ENCODE data around the gene CCDC28B.

CCDC28B gene

DNA sequence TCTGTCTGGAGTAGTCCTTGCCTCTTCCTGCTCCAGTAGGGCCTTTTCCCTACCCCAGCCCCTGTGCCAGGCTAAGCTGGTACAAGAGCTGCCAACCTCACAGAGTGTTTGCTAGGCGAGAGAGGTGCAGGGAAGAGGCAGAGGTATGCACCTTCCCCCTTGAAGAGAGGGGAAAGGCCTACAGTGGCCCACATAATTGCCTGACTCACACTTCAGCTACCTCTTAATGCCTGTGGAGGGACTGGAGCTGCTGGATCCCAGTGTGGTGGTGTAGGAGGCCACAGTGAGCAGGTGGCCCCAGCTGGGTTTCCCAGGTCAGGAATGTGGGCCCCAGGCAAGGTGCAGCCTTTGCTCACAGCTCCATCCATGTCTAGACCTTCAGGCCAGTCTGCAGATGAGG, 3.3 kb upstream of the CCDC28B start:
- Histone ChIP-seq H3K4me3 (ENCODE audit: low read length) (no peak overlapping the region), H3K27me3 (ENCODE audit: control insufficient read depth, insufficient read depth, low read length) (no peaks in the 10 kb centered on the region), H3K9ac (ENCODE audit: low read length) (no peak overlapping the region), H3K27ac (ENCODE audit: low read depth, low read length) (no peak overlapping the region), H3K36me3 (ENCODE audit: control insufficient read depth, insufficient read depth, low read length) (peaks cover 32% of the 10 kb centered on the region), H3K4me1 (ENCODE audit: control insufficient read depth, insufficient read depth, low read length) (peaks cover 18% of the 10 kb centered on the region)

DNA sequence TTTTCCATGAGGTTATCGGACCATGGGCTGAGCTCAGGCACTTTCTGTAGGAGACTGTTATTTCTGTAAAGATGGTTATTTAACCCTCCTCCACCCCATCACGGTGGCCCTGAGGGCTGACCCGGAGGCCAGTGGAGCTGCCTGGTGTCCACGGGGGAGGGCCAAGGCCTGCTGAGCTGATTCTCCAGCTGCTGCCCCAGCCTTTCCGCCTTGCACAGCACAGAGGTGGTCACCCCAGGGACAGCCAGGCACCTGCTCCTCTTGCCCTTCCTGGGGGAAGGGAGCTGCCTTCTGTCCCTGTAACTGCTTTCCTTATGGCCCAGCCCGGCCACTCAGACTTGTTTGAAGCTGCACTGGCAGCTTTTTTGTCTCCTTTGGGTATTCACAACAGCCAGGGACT, 2.6 kb upstream of the CCDC28B start:
- Histone ChIP-seq H3K27ac (ENCODE audit: low read depth, low read length) (no peak overlapping the region), H3K4me1 (ENCODE audit: control insufficient read depth, insufficient read depth, low read length) (peaks cover 18% of the 10 kb centered on the region), H3K27me3 (ENCODE audit: control insufficient read depth, insufficient read depth, low read length) (no peaks in the 10 kb centered on the region), H3K36me3 (ENCODE audit: control insufficient read depth, insufficient read depth, low read length) (peaks cover 25% of the 10 kb centered on the region), H3K9ac (ENCODE audit: low read length) (no peak overlapping the region), H3K4me3 (ENCODE audit: low read length) (no peak overlapping the region)

DNA sequence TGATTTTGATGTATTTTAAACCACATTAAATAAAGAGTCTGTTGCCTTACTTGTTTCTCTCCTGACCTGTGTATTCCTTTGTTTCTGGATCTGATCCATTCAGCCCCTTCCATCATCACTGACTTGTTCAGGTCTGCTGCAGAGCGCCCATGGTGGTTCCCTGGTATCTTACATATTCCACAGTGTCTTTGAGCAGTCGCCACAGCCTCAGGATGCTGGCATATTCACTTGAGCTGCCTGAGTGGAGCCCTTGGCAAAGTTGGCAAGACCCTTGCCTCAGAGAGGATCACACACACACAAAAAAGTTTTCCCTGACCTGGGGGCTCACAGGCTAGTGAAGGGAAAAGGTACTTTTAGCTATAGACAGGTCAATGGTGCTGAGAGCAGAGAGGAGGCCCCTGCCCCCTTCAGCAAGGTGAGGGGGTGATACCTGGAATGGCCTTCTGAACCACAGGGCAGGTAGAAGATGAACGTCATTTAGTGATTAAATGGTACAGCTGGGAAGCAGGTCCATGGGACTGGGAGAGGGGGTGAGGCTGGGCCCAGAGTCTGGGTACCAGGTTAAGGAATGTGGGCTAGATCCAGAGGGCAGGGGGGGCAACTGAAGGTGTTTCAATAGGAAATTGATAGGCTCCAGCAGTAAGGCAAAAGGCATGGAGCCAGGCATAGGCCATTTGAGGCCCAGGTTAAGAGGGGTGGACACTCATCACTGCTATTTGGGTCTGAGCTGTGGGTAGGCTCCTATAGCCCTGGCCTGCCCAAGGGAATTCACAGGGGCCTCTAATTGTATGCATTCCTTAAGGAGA, 2.0 kb upstream of the CCDC28B start:
- Histone ChIP-seq H3K4me3 (ENCODE audit: low read length) (no peak overlapping the region), H3K36me3 (ENCODE audit: control insufficient read depth, insufficient read depth, low read length) (peaks cover 24% of the 10 kb centered on the region), H3K4me1 (ENCODE audit: control insufficient read depth, insufficient read depth, low read length) (peaks cover 18% of the 10 kb centered on the region), H3K27me3 (ENCODE audit: control insufficient read depth, insufficient read depth, low read length) (no peaks in the 10 kb centered on the region), H3K27ac (ENCODE audit: low read depth, low read length) (no peak overlapping the region), H3K9ac (ENCODE audit: low read length) (no peak overlapping the region)

DNA sequence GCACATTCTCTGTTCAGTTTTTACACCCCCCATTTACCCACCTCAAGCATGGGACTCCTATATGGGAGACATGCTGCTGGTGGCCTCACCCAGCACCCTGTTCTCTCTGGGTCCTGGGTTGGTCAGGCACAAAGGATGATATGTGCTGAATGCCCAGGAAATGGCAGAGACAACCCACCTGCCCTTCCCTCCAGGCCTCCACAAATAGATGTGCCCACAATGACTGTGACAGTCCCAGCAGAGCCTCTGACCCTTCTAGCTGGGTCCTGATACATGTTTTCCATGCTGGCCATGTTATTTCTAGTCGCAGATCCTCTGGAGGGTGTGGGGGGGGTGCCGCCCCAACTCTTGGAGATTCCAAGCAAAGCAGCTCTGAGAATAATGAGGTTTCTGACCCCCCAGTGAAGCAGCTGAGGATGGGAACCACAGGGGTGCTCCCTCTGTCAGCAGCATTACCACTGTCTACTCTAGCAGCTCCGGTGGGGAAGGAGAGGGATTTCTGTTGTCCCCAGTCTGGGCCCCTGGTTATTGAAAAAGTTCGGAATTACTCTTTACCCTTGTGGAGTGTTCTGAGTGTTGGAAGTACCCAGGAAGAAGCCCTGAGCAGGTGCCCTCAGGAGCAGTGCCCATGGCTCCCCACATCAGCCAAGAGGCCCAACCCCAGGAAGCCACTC, 1.2 kb upstream of the CCDC28B start:
- no peak overlapping the region for H3K9ac ChIP-seq (ENCODE audit: low read length)
- H3K4me3 ChIP-seq (ENCODE audit: low read length), result no peak overlapping the region
- no peak overlapping the region for H3K27ac ChIP-seq (ENCODE audit: low read depth, low read length)
- H3K4me1 ChIP-seq (ENCODE audit: control insufficient read depth, insufficient read depth, low read length), result peaks cover 18% of the 10 kb centered on the region
- H3K27me3 ChIP-seq (ENCODE audit: control insufficient read depth, insufficient read depth, low read length), result no peaks in the 10 kb centered on the region
- peaks cover 19% of the 10 kb centered on the region for H3K36me3 ChIP-seq (ENCODE audit: control insufficient read depth, insufficient read depth, low read length)

DNA sequence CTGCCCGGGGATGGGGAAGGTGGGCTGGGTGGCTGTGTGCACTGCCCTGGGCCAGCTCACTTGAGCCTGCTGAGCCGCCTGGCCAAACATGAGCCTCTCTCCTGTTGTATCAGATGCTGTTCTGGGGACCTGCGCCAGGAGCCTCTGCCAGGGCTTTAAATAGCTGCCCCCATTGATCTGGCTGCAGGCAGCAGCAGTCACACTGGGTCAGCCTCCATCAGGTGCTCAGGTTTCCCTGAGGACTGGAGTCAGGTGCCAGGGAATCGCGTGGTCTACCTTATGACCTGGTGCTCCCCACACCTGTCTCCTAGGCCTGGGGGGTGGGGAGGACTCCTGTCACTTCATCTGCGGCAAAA, 700 bp upstream of the CCDC28B start:
- Histone ChIP-seq H3K9ac (ENCODE audit: low read length) (no peak overlapping the region), H3K4me3 (ENCODE audit: low read length) (peak overlapping the region; percentile 74), H3K27me3 (ENCODE audit: control insufficient read depth, insufficient read depth, low read length) (no peaks in the 10 kb centered on the region), H3K36me3 (ENCODE audit: control insufficient read depth, insufficient read depth, low read length) (peaks cover 16% of the 10 kb centered on the region), H3K4me1 (ENCODE audit: control insufficient read depth, insufficient read depth, low read length) (peaks cover 18% of the 10 kb centered on the region), H3K27ac (ENCODE audit: low read depth, low read length) (peak overlapping the region; percentile 91)

DNA sequence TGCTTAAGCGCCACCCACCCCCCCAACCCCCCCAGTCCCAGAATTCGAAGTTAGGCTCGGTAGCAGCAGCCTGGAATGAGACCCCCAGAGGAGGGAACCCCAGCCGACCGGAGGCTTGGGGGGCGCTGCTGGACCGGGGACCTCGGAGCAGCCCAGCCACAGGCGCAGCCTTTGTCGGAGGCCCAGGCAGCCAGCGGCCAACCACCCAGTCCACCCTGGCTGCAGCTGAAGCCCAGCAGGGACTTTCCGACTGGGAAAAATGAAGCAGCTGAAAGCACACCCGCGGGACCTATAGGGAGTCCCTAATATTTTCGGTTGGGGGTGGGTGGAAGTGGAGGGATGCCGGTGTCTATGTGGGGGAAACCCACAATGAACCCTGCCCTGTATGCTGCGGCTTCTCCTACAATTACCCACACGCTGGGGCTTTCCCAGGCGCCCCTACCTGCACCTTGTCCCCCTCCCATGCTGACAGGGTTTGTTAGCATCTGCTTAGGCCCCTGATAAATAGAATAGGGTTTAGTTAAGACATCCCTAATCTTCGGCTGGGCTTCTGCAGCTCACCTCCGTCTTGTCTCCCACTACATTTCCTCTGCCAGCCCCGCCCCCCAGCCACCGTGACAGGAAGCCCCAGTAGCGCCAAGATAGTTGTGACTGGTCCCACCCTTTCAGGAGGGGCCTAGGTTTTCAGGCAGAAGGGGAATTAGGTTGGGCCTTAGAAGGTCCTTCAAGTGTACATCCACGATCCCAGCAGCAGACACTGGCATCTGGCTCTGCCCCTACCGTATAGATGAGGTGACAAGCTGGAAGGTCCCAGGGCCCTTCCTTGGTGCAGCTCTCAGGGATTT, 838 bp downstream of the CCDC28B start:
- peaks cover 26% of the 10 kb centered on the region for H3K4me1 ChIP-seq (ENCODE audit: control insufficient read depth, insufficient read depth, low read length)
- peaks cover 6% of the 10 kb centered on the region for H3K36me3 ChIP-seq (ENCODE audit: control insufficient read depth, insufficient read depth, low read length)
- H3K9ac ChIP-seq (ENCODE audit: low read length), result peak overlapping the region; percentile 10
- H3K27ac ChIP-seq (ENCODE audit: low read depth, low read length), result peak overlapping the region; percentile 91
- H3K27me3 ChIP-seq (ENCODE audit: control insufficient read depth, insufficient read depth, low read length), result no peaks in the 10 kb centered on the region
- peak overlapping the region; percentile 74 for H3K4me3 ChIP-seq (ENCODE audit: low read length)

DNA sequence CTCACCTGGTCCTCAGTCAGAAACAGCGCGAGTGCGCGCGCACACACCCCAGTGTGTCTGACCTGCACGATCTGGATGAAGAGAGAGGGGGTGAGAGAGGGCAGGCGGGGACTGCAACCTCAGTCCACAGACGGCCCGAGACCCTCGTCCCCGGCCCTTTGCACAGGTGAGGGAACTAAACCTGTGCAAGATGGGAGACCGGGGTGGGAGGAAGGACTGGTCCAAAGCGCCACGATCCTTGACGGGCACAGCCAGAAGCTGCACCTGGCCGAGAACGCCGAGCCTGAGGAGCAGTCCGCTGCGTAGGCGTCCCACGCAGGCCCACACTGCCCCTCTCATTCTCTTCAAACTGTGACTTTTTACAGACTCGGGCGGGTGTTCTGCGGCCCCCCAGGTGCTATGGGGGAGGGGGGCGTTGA, 4.6 kb downstream of the CCDC28B start:
- H3K27ac ChIP-seq (ENCODE audit: low read depth, low read length), result no peak overlapping the region
- H3K36me3 ChIP-seq (ENCODE audit: control insufficient read depth, insufficient read depth, low read length), result no peaks in the 10 kb centered on the region
- peak overlapping the region; percentile 94 for H3K9ac ChIP-seq (ENCODE audit: low read length)
- H3K4me3 ChIP-seq (ENCODE audit: low read length), result peak overlapping the region; percentile 88
- no peaks in the 10 kb centered on the region for H3K27me3 ChIP-seq (ENCODE audit: control insufficient read depth, insufficient read depth, low read length)
- peaks cover 21% of the 10 kb centered on the region for H3K4me1 ChIP-seq (ENCODE audit: control insufficient read depth, insufficient read depth, low read length)

DNA sequence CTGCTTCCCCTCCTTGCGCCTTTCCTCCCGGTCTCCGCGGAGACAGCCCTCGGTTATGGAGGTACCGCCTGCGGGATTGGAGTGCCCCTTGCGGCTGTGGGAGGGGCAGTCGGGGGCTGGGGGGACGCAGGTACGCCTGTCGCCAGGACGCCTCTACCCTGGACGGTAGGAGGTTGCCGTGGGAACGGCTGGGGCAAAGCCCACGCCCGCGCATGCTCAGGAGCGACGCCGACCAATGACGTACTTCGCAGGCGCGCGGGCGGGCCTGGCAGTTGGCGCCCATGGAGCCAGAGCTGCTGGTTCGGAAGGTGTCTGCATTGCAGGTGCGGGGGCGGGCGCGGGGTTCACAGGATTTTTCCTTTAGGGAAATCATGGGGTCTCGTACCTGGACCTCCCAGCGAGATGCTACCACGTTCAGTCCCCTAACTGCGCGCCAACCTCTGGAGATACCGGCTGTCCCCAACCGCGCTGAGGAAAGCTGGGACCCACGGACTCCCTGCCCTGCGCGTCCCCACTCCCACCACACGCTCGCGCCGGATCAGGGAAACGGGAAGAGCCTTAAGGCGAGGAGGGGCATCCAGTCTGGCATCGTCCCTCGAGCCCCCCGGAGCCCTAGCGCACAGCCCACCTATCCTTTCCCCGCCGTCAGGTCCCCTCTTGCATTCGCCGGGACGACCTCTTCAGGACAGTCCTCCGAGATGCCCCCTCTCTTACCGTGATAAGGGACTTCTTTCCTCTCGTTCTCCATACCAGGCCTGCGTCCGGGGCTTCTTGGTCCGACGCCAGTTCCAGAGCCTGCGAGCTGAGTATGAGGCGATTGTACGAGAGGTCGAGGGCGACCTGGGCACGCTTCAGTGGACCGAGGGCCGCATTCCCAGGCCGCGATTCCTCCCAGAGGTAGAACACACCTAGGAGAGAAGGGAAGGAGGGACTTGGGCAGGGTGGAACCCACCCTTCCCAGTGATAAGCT, 5.3 kb downstream of the CCDC28B start, which contains the start of gene IQCC:
Gene IQCC, plus strand, starts transcription at position 271 of the 970 bp plus-strand sequence. Its CDS starts 11 bp downstream, at position 282.
- peaks cover 19% of the 10 kb centered on the region for H3K4me1 ChIP-seq (ENCODE audit: control insufficient read depth, insufficient read depth, low read length)
- H3K27ac ChIP-seq (ENCODE audit: low read depth, low read length), result no peak within 1 kb of the TSS

DNA sequence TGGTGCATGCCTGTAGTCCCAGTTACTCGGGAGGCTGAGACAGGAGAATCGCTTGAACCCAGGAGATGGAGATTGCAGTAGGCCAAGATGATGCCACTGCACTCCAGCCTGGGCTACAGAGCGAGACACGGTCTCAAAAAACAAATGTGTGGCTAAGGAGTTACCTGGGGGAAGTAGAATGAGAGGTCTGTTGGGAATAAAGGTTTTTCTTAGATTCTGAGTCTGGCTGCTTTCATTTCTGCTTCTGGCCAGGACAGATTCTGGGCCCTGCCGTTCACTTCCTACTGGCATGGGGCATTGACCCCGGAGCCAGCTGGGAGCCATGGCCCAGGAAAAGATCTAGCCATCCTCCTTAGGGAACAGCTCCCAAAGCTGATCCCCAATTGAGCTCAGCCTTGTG, 8.1 kb downstream of the CCDC28B start:
- H3K9ac ChIP-seq (ENCODE audit: low read length), result no peak overlapping the region
- no peaks in the 10 kb centered on the region for H3K27me3 ChIP-seq (ENCODE audit: control insufficient read depth, insufficient read depth, low read length)
- no peak overlapping the region for H3K4me3 ChIP-seq (ENCODE audit: low read length)
- H3K27ac ChIP-seq (ENCODE audit: low read depth, low read length), result no peak overlapping the region
- H3K36me3 ChIP-seq (ENCODE audit: control insufficient read depth, insufficient read depth, low read length), result no peaks in the 10 kb centered on the region
- H3K4me1 ChIP-seq (ENCODE audit: control insufficient read depth, insufficient read depth, low read length), result peaks cover 10% of the 10 kb centered on the region

More for the DNA sequence above, 5.3 kb downstream of the CCDC28B start, which contains the start of gene IQCC:
- H3K4me3 ChIP-seq (ENCODE audit: low read length), result peak within 1 kb of the TSS; percentile 88
- H3K36me3 ChIP-seq (ENCODE audit: control insufficient read depth, insufficient read depth, low read length), result no peaks in the 10 kb centered on the region
- H3K9ac ChIP-seq (ENCODE audit: low read length), result peak within 1 kb of the TSS; percentile 94
- no peaks in the 10 kb centered on the region for H3K27me3 ChIP-seq (ENCODE audit: control insufficient read depth, insufficient read depth, low read length)

DNA sequence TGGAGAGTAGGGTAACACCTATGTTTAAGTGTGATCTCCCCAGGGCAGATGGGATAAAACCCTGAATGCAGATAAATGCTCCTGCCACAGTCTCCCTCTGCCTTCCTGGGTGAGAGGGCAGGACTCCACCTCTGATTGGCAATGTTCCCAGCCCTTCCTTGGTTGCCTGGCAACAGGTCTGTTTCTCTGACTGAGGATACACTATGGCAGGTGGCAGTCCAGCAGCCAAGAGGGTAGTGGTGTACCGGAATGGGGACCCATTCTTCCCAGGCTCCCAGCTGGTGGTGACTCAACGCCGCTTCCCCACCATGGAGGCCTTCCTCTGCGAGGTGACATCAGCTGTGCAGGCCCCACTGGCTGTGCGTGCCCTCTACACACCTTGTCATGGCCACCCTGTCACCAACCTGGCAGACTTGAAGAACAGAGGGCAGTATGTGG, 8.5 kb downstream of the CCDC28B start, which contains the start of gene DCDC2B:
Gene DCDC2B, plus strand, starts transcription at position 199 of the 438 bp plus-strand sequence. Its CDS starts 5 bp downstream, at position 204.
- Histone ChIP-seq H3K27ac (ENCODE audit: low read depth, low read length) (no peak within 1 kb of the TSS), H3K9ac (ENCODE audit: low read length) (no peak within 1 kb of the TSS), H3K4me1 (ENCODE audit: control insufficient read depth, insufficient read depth, low read length) (peaks cover 10% of the 10 kb centered on the region), H3K4me3 (ENCODE audit: low read length) (no peak within 1 kb of the TSS), H3K27me3 (ENCODE audit: control insufficient read depth, insufficient read depth, low read length) (no peaks in the 10 kb centered on the region), H3K36me3 (ENCODE audit: control insufficient read depth, insufficient read depth, low read length) (no peaks in the 10 kb centered on the region)

Data from rectal smooth muscle tissue (tissue), 1 donor.